ENCODE measurements around the gene SMAD7. TPM values are rescaled to one million over a fixed set of nuclear protein-coding genes. Genes with fewer than 3 reads are reported as not detected.
A peak's percentile ranks its signal among the peaks of the same experiment; 100 is the strongest.

SMAD7 gene
- total RNA-seq, 2 experiments from 2014 or later: 244 to 254 TPM

DNA sequence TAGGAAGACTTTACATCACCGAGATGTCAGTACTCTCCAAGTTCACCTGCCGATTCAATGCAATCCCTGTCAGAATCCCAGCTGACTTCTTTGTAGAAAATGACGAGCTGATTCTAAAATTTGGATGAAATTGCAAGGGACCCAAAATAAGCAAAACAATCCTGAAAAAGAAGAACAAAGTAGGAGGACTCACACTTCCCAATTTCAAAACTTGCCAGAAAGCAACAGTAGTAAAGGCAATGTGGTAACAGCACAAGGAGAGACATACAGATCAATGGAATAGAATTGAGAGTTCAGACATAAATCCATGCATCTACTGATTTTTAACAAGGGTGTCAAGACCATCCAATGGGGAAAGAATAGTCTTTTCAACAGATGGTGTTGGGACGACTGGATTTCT lies 52.2 kb downstream of the SMAD7 start:
- DNase-seq (no peak), ATAC-seq (ENCODE audit: poor library complexity) (no peak)
- no peak overlapping the region for H3K4me3 Mint-ChIP-seq
- intact Hi-C loops (cut with DNase I, micrococcal nuclease): loop anchor here in 1 of 2 experiments (5.0 kb wide), 1 partner anchor 41 kb away; no protein-coding TSS in a partner anchor
- H3K4me1 Mint-ChIP-seq (ENCODE audit: low read depth): peaks cover 13% of the 10 kb centered on the region
- no peaks in the 10 kb centered on the region for H3K27me3 ChIP-seq (ENCODE audit: control insufficient read depth in 1 of 2, insufficient read depth in 2 of 2, low read length in 2 of 2)
- H3K27ac ChIP-seq (ENCODE audit: low read depth in 1 of 2, low read length in 2 of 2): no peak overlapping the region
- H3K27ac Mint-ChIP-seq: no peak overlapping the region
- H3K27me3 Mint-ChIP-seq: no peaks in the 10 kb centered on the region
- peaks cover 0 to 5% of the 10 kb centered on the region in 2 experiments for H3K9me3 ChIP-seq (ENCODE audit: control insufficient read depth in 1 of 2, insufficient read depth in 1 of 2, low read length in 2 of 2)
- no peaks in the 10 kb centered on the region for H3K36me3 ChIP-seq (ENCODE audit: insufficient read depth, low read length)
- no peak overlapping the region for H3K4me3 ChIP-seq (ENCODE audit: low read length)
- peaks cover 7% of the 10 kb centered on the region for H3K4me1 ChIP-seq (ENCODE audit: insufficient read depth, low read length)
- peaks cover 2% of the 10 kb centered on the region for H3K9me3 Mint-ChIP-seq
- H3K36me3 Mint-ChIP-seq (ENCODE audit: low read depth): no peaks in the 10 kb centered on the region
- TF ChIP-seq, protein P1, sequence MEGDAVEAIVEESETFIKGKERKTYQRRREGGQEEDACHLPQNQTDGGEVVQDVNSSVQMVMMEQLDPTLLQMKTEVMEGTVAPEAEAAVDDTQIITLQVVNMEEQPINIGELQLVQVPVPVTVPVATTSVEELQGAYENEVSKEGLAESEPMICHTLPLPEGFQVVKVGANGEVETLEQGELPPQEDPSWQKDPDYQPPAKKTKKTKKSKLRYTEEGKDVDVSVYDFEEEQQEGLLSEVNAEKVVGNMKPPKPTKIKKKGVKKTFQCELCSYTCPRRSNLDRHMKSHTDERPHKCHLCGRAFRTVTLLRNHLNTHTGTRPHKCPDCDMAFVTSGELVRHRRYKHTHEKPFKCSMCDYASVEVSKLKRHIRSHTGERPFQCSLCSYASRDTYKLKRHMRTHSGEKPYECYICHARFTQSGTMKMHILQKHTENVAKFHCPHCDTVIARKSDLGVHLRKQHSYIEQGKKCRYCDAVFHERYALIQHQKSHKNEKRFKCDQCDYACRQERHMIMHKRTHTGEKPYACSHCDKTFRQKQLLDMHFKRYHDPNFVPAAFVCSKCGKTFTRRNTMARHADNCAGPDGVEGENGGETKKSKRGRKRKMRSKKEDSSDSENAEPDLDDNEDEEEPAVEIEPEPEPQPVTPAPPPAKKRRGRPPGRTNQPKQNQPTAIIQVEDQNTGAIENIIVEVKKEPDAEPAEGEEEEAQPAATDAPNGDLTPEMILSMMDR (IDR thresholded peaks at IDR 0.05): no peak
- ChIA-PET CTCF (no interaction called here), POLR2A (no interaction called here)

DNA sequence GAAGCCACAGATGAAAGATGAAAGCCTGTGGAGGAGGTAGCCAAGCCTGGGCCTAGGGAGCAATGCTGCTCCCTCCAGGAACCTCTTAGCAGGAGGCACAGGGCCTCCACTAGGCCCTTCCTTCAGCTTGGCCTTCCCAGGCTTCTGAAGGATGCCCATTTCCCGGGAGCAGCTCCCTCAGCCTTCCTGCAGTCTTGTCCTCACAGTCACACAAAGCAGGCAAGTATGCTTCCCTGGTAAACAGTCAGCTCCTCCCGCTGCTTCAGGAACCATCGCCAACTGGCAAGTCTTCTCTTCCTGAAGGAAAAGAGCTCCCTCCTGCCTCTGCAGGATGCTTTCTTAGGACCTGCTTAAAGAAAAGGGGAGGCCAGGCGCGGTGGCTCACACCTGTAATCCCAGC lies 53.2 kb downstream of the SMAD7 start:
- peaks cover 7% of the 10 kb centered on the region for H3K4me1 ChIP-seq (ENCODE audit: insufficient read depth, low read length)
- H3K36me3 Mint-ChIP-seq (ENCODE audit: low read depth): no peaks in the 10 kb centered on the region
- no peak overlapping the region for H3K4me3 ChIP-seq (ENCODE audit: low read length)
- H3K27ac ChIP-seq (ENCODE audit: low read depth in 1 of 2, low read length in 2 of 2): no peak overlapping the region
- H3K9me3 ChIP-seq (ENCODE audit: control insufficient read depth in 1 of 2, insufficient read depth in 1 of 2, low read length in 2 of 2): peaks cover 0 to 5% of the 10 kb centered on the region in 2 experiments
- POLR2A ChIA-PET: no interaction called here
- intact Hi-C loops (cut with DNase I, micrococcal nuclease): loop anchor here in 1 of 2 experiments (5.0 kb wide), 1 partner anchor 40 kb away; no protein-coding TSS in a partner anchor
- no peaks in the 10 kb centered on the region for H3K36me3 ChIP-seq (ENCODE audit: insufficient read depth, low read length)
- CTCF ChIA-PET: no interaction called here
- peaks cover 13% of the 10 kb centered on the region for H3K4me1 Mint-ChIP-seq (ENCODE audit: low read depth)
- peaks cover 2% of the 10 kb centered on the region for H3K9me3 Mint-ChIP-seq
- H3K27ac Mint-ChIP-seq: no peak overlapping the region
- DNase-seq (no peak), ATAC-seq (ENCODE audit: poor library complexity) (no peak)
- no peaks in the 10 kb centered on the region for H3K27me3 ChIP-seq (ENCODE audit: control insufficient read depth in 1 of 2, insufficient read depth in 2 of 2, low read length in 2 of 2)
- H3K27me3 Mint-ChIP-seq: no peaks in the 10 kb centered on the region
- TF ChIP-seq, protein P1 (IDR thresholded peaks at IDR 0.05): no peak
- H3K4me3 Mint-ChIP-seq: no peak overlapping the region

DNA sequence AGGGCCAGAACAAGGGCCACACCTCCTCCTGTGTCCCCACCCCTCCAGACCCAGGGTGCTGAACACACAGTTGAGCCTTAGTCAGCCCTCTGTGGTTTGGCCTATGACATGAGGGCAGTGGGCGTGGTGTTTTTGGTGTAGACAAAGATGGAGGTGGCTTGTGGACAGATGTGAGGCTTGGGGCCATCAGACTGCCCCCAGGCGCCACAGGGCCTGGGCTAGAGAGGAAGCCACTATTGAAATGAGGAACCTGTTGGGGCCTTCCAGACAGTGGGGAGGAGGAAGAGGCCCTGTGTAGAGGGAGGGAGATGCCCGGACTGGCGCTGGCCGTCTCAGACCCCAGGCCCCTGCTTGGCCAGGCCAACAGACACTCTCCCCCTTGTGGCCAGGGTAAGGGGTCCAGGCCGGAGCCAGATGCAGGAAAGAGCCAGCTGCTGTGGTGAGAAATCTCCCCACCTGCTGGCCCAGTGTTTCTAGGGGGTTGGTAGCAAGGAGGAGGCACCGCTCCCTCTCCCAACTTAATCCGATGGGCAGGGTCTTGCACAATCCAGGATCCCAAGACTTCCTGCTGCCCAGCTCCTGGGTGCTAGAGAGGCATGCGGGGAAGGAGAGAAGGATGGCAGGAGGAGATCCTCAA lies 53.8 kb downstream of the SMAD7 start:
- H3K4me1 Mint-ChIP-seq (ENCODE audit: low read depth): peaks cover 13% of the 10 kb centered on the region
- ChIA-PET POLR2A (no interaction called here), CTCF (no interaction called here)
- H3K27ac Mint-ChIP-seq: no peak overlapping the region
- no peak overlapping the region for H3K4me3 ChIP-seq (ENCODE audit: low read length)
- H3K9me3 ChIP-seq (ENCODE audit: control insufficient read depth in 1 of 2, insufficient read depth in 1 of 2, low read length in 2 of 2): peaks cover 0 to 5% of the 10 kb centered on the region in 2 experiments
- peak; percentile 43 for ATAC-seq (ENCODE audit: poor library complexity)
- H3K4me3 Mint-ChIP-seq: no peak overlapping the region
- no peaks in the 10 kb centered on the region for H3K27me3 Mint-ChIP-seq
- peaks cover 2% of the 10 kb centered on the region for H3K9me3 Mint-ChIP-seq
- no peaks in the 10 kb centered on the region for H3K36me3 ChIP-seq (ENCODE audit: insufficient read depth, low read length)
- H3K27ac ChIP-seq (ENCODE audit: low read depth in 1 of 2, low read length in 2 of 2): no peak overlapping the region
- peaks cover 7% of the 10 kb centered on the region for H3K4me1 ChIP-seq (ENCODE audit: insufficient read depth, low read length)
- peak in 3 of 14 experiments; percentile 42 to 80 (median 70) for DNase-seq
- no peaks in the 10 kb centered on the region for H3K36me3 Mint-ChIP-seq (ENCODE audit: low read depth)
- H3K27me3 ChIP-seq (ENCODE audit: control insufficient read depth in 1 of 2, insufficient read depth in 2 of 2, low read length in 2 of 2): no peaks in the 10 kb centered on the region
- TF ChIP-seq, protein P1 (IDR thresholded peaks at IDR 0.05): no peak
- intact Hi-C loops (cut with DNase I, micrococcal nuclease): loop anchor here in 1 of 2 experiments (5.0 kb wide), 1 partner anchor 40 kb away; no protein-coding TSS in a partner anchor
